Measurements from ENCODE around the gene ZNF777. TPM values are rescaled to one million over a fixed set of nuclear protein-coding genes. Genes with fewer than 3 reads are reported as not detected.

The ZNF777 gene
- total and polyA plus RNA-seq, 8 donors, result 9.3 to 14.0 (median 11.9) TPM

GRCh38 chr7:149473251-149473650 lies 12.4 kb upstream of the ZNF777 start:
- no peaks in the 10 kb centered on the region for H3K27me3 ChIP-seq
- peaks cover 0 to 70% of the 10 kb centered on the region in 2 donors for H3K36me3 ChIP-seq
- no peak for DNase-seq
- H3K9me3 ChIP-seq, result no peaks in the 10 kb centered on the region
- no peak for ATAC-seq
- H3K4me1 ChIP-seq, result no peaks in the 10 kb centered on the region
- H3K4me3 ChIP-seq, result no peak overlapping the region
- no peak overlapping the region for H3K27ac ChIP-seq
- intact Hi-C loops (cut with DNase I), result no loop called here
- TF ChIP-seq CTCF (IDR thresholded peaks at IDR 0.05), result no peak

- Histone ChIP-seq H3K36me3 (peaks cover 0 to 51% of the 10 kb centered on the region in 2 donors), H3K4me3 (no peak overlapping the region), H3K4me1 (no peaks in the 10 kb centered on the region), H3K27ac (no peak overlapping the region), H3K9me3 (no peaks in the 10 kb centered on the region), H3K27me3 (no peaks in the 10 kb centered on the region)
- no peak for ATAC-seq
- no peak for DNase-seq
- intact Hi-C loops (cut with DNase I), result no loop called here
- TF ChIP-seq CTCF (IDR thresholded peaks at IDR 0.05), result no peak
Measured at GRCh38 chr7:149471289-149471953, 10.6 kb upstream of the ZNF777 start.

- Histone ChIP-seq H3K4me1 (no peaks in the 10 kb centered on the region), H3K27ac (no peak overlapping the region), H3K36me3 (peaks cover 0 to 35% of the 10 kb centered on the region in 2 donors), H3K4me3 (no peak overlapping the region), H3K27me3 (no peaks in the 10 kb centered on the region), H3K9me3 (no peaks in the 10 kb centered on the region)
- no peak for TF ChIP-seq CTCF (IDR thresholded peaks at IDR 0.05)
- no peak for ATAC-seq
- intact Hi-C loops (cut with DNase I), result no loop called here
- DNase-seq, result no peak
Measured at GRCh38 chr7:149469806-149470205, 8.9 kb upstream of the ZNF777 start.

GRCh38 chr7:149468208-149468607 lies 7.3 kb upstream of the ZNF777 start:
- Histone ChIP-seq H3K36me3 (peaks cover 0 to 19% of the 10 kb centered on the region in 2 donors), H3K4me1 (no peaks in the 10 kb centered on the region), H3K9me3 (no peaks in the 10 kb centered on the region), H3K27me3 (peaks cover 0 to 3% of the 10 kb centered on the region in 2 donors), H3K4me3 (no peak overlapping the region), H3K27ac (no peak overlapping the region)
- DNase-seq (no peak), ATAC-seq (no peak)
- intact Hi-C loops (cut with DNase I), result no loop called here
- TF ChIP-seq CTCF (IDR thresholded peaks at IDR 0.05), result no peak

GRCh38 chr7:149467321-149467859 lies 6.5 kb upstream of the ZNF777 start:
- H3K4me1 ChIP-seq, result no peaks in the 10 kb centered on the region
- H3K27ac ChIP-seq, result no peak overlapping the region
- DNase-seq (no peak), ATAC-seq (no peak)
- TF ChIP-seq CTCF (IDR thresholded peaks at IDR 0.05), result no peak
- intact Hi-C loops (cut with DNase I), result no loop called here
- H3K9me3 ChIP-seq, result no peaks in the 10 kb centered on the region
- H3K36me3 ChIP-seq, result peaks cover 0 to 11% of the 10 kb centered on the region in 2 donors
- peaks cover 0 to 3% of the 10 kb centered on the region in 2 donors for H3K27me3 ChIP-seq
- no peak overlapping the region for H3K4me3 ChIP-seq

Measured in left lung (tissue), 10 donors.